Transverse colon (tissue), 4 donors: Measurements from ENCODE around the gene AFG1L.

Experiments
- EP300 ChIP-seq: sonication (generic); formaldehyde crosslinking; IDR thresholded peaks from one replicate; pipeline ENCODE4 v1.6.1; 2017; ENCODE audit warnings: antibody characterized with exemption, low read depth
- POLR2AphosphoS5 ChIP-seq, 3 donors: sonication (generic); formaldehyde crosslinking; IDR thresholded peaks; one replicate each; pipeline ENCODE4 v1.6.1; 2016; ENCODE audit warnings: antibody characterized with exemption in 3 of 3
- TF ChIP-seq, protein P1 (sequence below), 5 experiments: fragments of 200-600 bp in 3 of 5; fragments of 450-650 bp in 2 of 5; sonication (generic) in 3 of 5; IDR thresholded peaks; 1 replicate in 2 of 5; 2 replicates in 3 of 5; pipeline ENCODE4 v1.5.1; 2016 to 2017; ENCODE audit warnings: antibody characterized with exemption in 5 of 5, inconsistent platforms in 3 of 5, mild to moderate bottlenecking in 2 of 5, moderate library complexity in 1 of 5

DNA sequence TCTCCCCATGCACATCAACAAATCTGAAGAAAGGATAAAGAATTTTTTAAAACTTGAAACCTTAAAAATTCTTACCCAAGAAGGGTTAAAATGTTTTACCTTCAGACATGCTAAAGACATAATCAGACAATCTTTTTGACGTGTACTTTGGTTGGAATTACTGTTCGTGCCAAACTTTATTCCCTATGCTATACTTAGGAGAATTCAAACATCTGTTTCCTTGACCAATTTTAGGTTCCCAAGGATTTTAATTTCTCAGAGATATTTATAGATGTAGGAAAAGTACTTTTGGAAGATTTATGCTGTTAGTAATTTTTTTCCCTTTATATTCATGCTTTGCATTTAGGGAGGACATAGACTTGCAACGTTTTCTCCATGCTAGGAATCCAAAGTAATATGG lies 108.4 kb downstream of the AFG1L start:
- TF ChIP-seq POLR2AphosphoS5 (IDR thresholded peaks at IDR 0.05) (no peak), EP300 (no peak)
- TF ChIP-seq, protein P1, sequence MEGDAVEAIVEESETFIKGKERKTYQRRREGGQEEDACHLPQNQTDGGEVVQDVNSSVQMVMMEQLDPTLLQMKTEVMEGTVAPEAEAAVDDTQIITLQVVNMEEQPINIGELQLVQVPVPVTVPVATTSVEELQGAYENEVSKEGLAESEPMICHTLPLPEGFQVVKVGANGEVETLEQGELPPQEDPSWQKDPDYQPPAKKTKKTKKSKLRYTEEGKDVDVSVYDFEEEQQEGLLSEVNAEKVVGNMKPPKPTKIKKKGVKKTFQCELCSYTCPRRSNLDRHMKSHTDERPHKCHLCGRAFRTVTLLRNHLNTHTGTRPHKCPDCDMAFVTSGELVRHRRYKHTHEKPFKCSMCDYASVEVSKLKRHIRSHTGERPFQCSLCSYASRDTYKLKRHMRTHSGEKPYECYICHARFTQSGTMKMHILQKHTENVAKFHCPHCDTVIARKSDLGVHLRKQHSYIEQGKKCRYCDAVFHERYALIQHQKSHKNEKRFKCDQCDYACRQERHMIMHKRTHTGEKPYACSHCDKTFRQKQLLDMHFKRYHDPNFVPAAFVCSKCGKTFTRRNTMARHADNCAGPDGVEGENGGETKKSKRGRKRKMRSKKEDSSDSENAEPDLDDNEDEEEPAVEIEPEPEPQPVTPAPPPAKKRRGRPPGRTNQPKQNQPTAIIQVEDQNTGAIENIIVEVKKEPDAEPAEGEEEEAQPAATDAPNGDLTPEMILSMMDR (IDR thresholded peaks at IDR 0.05): no peak
